Germinal center (tissue), 1 donor: Measurements from ENCODE around the gene CIRBP.

Experiments
- DNase-seq: peaks from one replicate; pipeline ENCODE4 v3.0.0; 2012; ENCODE audit warnings: mixed read lengths, low spot score

The CIRBP gene

GRCh38 chr19:1279782-1280341 lies 10.7 kb downstream of the CIRBP start:
- peak; percentile 84 for DNase-seq

- DNase-seq, result no peak
Observed at GRCh38 chr19:1280636-1281568, 11.8 kb downstream of the CIRBP start.

DNA sequence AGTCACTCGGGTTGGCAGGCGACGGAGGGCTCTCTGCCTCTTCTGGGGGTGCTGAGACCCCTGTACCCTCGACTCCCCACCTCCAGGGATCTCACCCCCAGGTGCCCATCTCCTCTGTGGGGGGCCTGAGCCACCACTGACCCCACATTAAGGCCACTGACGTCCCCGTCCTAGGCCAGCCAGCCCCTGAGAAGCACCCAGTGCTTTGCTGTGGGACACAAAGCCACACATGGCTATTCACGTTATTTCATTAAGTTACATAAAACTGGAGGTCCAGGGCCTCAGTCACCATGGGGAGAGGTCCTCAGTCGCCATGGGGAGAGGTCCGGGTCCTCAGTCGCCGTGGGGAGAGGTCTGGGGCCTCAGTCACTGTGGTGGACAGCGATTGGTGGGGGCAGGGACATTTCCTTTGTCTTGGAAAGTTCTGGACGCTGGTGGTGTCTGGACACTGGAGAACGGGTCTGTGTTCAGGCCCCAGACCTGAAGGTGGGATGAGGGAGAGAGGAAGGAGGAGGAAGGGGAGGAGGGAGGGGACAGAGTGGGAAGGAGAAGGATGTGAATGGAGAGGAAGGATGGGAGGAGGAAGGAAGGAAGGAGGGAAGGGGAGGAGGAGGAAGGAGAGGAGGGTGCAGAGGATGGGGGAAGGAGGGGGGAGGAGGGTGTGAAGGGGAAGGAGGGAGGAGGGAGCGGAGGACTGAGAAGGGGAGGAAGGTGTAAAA lies 12.6 kb downstream of the CIRBP start:
- no peak for DNase-seq

DNA sequence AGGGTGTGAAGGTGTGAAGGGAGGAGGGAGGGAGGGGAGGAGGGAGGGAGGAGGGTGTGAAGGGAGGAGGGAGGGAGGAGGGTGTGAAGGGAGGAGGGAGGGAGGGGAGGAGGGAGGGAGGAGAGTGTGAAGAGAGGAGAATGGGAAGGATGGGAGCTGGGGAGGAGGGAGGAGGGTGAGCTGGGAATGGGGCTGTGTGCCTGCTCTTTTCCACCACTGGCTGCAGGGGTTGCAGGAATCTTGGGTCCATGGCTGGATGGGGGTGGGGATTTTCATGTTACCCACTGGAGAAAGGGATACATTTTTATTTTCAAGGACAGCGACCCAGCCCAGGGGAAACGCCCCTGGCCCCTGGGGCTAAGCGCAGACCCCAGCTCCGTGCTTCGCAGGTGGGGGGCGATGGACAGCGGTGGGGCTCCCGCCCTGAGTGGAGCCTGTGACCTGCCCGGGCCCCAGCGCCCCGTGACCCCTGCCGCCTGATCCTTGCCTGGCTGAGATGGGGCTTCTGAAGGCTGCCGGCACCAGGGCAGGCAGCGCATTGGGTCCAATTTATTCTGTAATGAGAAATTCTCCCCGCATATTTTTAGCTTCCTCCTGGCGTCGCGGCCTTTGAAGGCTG lies 13.6 kb downstream of the CIRBP start:
- no peak for DNase-seq

DNA sequence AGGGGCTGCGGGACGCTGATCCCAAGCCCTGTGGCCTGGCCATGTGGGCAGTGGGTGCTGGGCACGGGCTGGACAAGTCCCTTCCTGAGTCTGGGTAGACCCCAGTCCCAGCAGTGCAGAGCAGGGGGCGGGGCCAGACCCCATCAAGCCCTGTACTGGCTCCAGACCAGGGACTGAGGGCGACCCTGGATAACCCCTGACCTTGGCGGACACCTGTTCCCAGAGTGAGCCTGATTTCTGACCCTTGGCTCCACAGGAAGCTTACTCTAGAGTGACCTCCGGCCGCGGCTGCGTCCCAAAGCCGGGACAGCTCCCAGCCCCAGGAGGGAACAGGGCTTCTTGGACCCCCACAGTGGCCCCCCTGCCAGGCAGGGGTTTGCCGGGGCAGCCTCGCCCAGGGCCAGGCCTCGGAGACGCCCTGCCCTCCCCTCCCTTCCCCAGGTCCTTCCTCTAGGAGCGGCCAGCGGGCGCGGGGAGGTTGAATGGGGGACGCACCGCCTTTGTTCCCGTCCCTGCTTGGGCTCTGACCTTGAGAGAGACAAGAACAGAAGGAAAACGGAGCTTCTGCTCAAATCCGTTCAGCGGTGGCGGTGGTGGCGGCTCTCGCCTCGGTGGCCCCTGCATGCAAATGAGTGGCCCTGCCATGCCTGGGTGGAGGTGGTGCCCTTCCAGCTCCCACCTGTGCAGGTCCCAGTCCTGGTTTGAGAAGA lies 14.2 kb downstream of the CIRBP start:
- no peak for DNase-seq

DNA sequence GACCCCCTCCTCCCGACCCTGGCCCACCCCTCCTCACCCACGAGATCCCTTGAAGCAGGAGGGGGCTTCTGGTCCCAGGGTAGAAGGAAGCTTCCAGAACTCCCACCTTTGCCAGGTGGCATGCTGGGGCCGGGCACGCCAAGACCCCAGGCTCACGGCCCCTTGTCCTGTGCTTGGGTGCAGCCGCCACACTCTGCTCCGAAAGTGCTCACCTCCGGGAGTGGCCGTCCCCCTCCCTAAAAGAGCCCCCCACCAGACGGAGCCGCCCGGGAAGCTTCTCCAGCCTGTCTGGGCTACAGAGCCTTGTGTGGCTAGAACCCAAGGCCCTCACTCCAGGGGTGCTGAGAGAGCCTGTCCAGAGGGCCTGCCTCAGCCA lies 14.8 kb downstream of the CIRBP start:
- no peak for DNase-seq

DNA sequence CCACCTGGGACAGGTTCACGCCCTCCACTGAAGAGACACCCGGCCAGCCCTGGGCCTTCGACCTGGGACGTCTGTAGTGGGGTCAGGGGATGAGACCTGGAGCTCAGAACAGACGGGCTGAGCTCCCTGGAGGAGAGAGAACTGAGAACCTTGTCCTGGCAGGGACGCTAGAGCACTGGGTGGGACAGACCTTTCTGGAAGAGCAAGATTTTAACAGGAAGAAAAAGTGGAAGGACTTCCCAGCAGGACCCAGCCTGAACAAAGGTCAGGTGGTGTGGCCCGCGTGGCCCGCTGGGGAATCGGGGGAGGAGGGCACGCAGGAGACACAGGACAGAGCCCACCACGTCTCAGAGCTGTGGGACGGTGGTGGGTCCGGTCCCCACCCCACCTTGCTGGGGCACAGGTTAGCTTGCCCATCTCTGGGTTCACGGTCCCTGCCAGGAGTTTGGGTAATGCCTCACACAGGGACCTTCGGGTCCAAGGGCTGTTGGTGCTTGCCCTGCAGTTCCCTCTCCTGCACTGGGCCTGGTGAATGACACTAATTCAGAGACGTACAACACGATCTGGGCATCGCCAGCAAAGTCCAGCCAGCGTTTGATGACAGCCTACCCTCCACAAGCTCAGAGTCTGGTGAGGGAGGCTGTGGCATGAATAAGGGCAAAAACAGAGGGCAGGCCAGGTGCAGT lies 15.3 kb downstream of the CIRBP start:
- DNase-seq, result no peak

GRCh38 chr19:1284979-1285736 lies 16.0 kb downstream of the CIRBP start:
- DNase-seq, result no peak

DNA sequence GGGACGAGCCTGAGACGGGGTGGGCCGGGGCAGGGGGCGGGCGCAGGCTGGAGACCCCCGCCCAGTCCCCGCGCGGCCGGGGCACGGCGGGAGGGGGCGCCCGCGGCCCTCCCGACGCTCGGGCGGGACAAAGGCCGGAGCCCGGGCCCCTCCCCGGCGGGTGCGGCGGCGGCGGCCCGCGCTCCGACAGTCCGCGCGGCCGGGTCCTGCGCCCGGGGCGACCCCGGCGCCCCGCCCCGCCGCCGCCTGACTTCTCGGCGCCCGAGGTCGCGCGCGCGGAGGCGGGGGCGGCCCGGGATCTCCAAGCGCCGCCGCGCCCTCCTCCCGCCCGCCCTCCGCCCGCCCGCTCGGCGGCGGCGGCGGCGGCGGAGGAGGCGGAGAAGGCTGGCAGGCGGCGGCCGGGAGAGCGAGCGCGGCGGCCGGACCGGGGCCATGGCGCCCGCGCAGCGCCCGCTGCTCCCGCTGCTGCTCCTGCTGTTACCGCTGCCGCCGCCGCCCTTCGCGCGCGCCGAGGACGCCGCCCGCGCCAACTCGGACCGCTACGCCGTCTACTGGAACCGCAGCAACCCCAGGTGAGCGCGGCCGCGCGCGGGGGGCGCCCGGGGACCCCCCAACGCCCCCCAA lies 16.7 kb downstream of the CIRBP start, which contains the start of gene EFNA2:
TSS of gene EFNA2 (plus strand) at position 137 of the 624 bp plus-strand sequence. CDS start at position 433, 296 bp downstream.
- no peak for DNase-seq

GRCh38 chr19:1286487-1287353 lies 17.6 kb downstream of the CIRBP start:
- DNase-seq, result no peak

DNA sequence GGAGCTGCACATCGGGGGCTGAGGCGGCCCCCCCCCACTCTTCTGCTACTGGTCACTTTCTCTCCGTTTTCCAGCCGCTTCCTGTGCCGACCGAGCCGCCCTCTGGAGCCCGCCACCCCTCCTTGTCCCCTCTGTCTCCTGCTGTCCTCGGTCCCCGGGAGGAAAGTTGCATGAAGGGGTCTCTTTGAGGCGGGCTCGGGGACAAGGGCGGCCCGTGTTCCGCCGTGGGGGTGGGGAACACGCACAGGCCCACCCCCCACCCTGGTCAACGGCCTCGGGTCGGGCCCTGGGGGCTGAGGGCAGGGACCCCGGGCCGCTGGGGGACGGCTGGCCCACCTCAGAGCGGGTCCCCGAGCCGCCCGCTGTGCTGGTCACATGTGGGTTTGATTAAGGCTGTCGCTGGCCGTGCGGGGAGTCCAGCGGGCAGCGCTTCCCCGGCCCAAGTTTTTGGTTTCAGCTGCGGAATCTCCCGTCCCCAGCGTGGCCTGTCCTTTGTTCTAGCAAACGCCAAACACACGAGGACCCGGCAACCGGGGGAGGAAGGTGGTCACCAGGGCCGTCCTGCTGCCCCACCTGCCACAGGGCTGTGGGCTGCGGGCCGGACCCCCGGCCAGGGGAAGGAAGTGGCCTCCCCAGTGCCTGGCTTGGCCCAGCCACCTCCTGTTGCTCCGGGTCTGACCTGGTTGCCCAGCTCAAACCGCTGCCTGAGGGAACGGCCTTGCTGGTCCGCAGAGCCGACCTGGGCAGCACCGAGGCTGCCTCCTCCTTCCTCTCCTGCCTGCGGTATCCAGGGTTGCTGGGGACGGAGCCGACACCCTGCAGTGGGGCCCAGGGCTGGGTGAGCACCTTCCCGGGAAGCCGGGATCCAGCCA lies 18.5 kb downstream of the CIRBP start:
- no peak for DNase-seq

DNA sequence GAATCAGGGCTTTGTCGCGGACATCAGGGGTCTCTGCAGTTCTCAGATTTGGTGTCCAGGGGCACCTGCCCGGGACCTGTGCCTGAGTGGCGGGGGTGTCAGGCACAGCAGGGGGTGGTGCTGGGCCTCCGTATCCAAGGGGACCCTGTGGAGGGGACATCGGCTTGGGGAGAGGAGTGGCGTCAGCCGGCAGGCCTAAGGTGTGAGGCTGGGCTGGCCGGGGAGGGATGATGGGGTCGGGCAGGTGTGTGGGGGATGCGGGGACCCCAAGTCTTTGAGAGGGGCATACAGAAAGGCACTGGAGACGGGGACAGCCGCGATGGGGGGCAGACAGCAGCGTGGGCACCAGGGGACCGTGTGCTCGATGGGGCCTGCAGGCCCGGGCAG lies 19.1 kb downstream of the CIRBP start:
- no peak for DNase-seq

GRCh38 chr19:1288833-1289685 lies 19.9 kb downstream of the CIRBP start:
- no peak for DNase-seq

DNA sequence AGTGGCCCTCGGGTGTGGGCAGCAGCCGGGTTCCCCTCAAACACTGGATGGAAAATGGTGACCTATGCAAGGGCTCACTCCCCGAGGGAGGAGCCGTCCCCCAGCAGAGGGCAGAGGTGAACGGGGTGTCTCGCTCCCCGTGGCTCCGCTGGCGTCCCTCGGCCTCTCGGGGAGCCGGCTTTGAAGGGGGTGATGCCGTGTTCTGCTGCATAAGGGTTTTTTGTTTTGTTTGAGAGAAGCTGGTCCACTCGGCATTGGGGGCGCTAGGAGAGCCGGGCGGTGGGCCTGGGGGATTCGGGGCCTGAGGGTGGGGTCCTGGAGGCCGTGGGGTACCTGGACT lies 20.5 kb downstream of the CIRBP start:
- DNase-seq, result no peak

DNA sequence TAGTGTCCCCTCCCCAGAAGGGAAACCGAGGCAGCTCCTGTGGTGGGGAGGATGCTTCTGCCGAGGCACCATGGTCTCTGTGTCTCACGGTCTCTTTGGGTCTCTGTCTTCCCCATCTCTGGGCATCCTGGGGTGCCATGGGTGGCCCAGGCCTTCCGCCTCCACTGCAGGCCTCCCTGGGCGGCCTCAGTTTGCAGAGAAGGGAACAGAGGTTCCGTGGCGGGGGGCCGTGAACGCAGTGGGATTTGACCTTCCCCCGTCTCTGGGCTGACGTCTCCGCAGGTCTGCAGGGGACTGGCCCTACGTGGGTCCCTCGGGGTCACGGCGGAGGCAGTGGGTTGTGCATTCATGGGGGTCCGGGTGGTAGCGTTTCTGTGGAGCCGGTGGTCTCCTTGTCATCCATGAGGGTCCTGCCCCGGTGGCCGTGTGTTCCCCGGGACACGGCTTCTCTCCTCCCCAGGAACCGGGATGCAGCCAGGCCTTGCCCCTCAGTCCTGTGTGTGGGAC lies 21.1 kb downstream of the CIRBP start:
- DNase-seq, result no peak

DNA sequence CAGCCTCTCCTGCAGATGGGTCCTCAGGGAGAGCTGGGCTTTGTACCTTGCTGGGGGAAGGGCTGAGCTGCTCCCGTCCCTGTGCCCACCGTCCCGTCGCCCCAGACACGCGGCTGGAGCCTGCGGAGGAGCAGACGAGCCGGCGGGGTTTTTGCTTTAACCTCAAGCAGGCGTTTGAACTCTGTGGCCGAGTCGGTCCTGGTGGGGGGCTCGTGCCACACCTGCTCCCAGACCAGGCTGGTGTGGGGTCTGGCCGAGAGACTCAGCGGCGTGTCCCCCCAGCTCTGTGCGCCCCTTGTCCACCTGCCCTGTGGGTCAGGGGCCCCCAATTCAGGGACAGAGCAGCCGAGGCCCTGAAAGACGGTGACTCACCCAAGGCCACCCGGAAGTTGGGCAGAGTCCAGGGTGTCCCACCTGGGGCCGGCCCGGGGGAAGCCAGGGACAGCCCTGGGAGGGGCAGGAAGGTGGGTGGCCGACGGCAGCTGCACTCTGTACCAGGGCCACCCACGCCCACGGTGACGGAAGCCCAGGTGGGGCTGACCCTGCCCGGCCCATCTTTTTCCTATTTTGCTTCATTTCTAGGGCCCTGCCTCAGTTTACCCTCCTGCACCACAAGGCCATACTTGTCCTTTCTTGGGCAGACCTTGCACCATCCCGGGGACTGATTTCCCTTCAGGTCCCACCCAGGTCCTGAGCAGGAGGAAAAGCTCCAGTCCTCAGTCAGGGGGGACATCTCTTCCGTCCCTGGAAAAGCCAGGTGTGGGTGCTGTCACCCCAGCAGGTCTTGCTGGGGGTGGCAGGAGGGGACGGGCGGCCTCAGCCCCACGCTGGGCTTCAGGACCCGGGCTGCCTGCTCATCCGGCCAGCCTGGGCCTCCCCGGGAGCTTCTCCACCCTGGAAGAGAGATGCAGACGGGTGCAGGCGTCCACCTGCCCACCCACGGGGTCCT lies 21.8 kb downstream of the CIRBP start:
- DNase-seq, result no peak
